Sigmoid colon (tissue), 7 donors: ENCODE measurements around the gene AQP5. TPM values are rescaled to one million over a fixed set of nuclear protein-coding genes. Genes with fewer than 3 reads are reported as not detected.

ENCODE experiments used
- DNase-seq: peaks from one replicate; pipeline ENCODE4 v3.0.0-alpha.2; 2019
- H3K27ac ChIP-seq, 4 donors: fragments of 200-600 bp; sonication (generic); one replicate each; pipeline ENCODE4 v1.5.1; 2016 to 2019; ENCODE audit warnings: mild to moderate bottlenecking in 1 of 4
- H3K27me3 ChIP-seq, 3 donors: fragments of 200-600 bp; sonication (generic); one replicate each; pipeline ENCODE4 v1.5.1; 2019; ENCODE audit warnings: mild to moderate bottlenecking in 1 of 3
- H3K36me3 ChIP-seq, 4 donors: fragments of 200-600 bp; sonication (generic); one replicate each; pipeline ENCODE4 v1.5.1; 2016 to 2019
- H3K4me1 ChIP-seq, 4 donors: fragments of 200-600 bp; sonication (generic); one replicate each; pipeline ENCODE4 v1.5.1; 2017 to 2019
- H3K4me3 ChIP-seq, 4 donors: fragments of 200-600 bp; sonication (generic); one replicate each; pipeline ENCODE4 v1.5.1; 2017 to 2019; ENCODE audit warnings: mild to moderate bottlenecking in 2 of 4, moderate library complexity in 1 of 4
- H3K9me3 ChIP-seq, 4 donors: fragments of 200-600 bp in 3 of 4; sonication (generic) in 3 of 4; one replicate each; pipeline versions ENCODE4 v1.5.1 to v1.6.1; 2013 to 2019
- EP300 ChIP-seq, 4 donors: sonication (generic); formaldehyde crosslinking; IDR thresholded peaks; one replicate each; pipeline ENCODE4 v1.6.1; 2017; ENCODE audit warnings: antibody characterized with exemption in 4 of 4
- POLR2A ChIP-seq, 2 donors: fragments of 450-650 bp; IDR thresholded peaks; one replicate each; pipeline ENCODE4 v1.6.1; 2016; ENCODE audit warnings: antibody characterized with exemption in 2 of 2, mild to moderate bottlenecking in 2 of 2, moderate library complexity in 2 of 2
- POLR2AphosphoS5 ChIP-seq, 4 donors: sonication (generic); formaldehyde crosslinking; IDR thresholded peaks; one replicate each; pipeline ENCODE4 v1.6.1; 2017; ENCODE audit warnings: antibody characterized with exemption in 4 of 4
- WGBS, 2 donors: extraction: QIAGEN DNeasy Blood & Tissue Kit; methylation state at CpG; one replicate each; pipeline ENCODE4 v1.1.7; 2013; 5-methylcytosine and 5-hydroxymethylcytosine counted together
- intact Hi-C: fragments of 100-400 bp; cut with DNase I; formaldehyde crosslinking; loops from one replicate; pipeline ENCODE4 v1.15.1; 2023
- polyA plus RNA-seq, 3 donors: library from polyadenylated mRNA; stranded (reverse); fragments of 200-250 nt; gene quantifications; one replicate each; pipeline ENCODE4 v1.2.3, GENCODE V29; 2013
- total RNA-seq, 4 donors: library from RNA; depleted of rRNA; stranded (reverse); fragments of >200 nt; gene quantifications; one replicate each; pipeline ENCODE4 v1.1.0, GENCODE V29; 2016
- TF ChIP-seq, protein P1 (sequence below), 4 experiments: fragments of 450-650 bp in 3 of 4; fragments of 200-600 bp in 1 of 4; IDR thresholded peaks; one replicate each; pipeline ENCODE4 v1.5.1; 2016 to 2019; ENCODE audit warnings: antibody characterized with exemption in 4 of 4, mild to moderate bottlenecking in 3 of 4, moderate library complexity in 2 of 4
- donor health status: healthy with polysubstance abuse.
- donor health status: Bipolar disorder and iron deficiency.
- donor health status: healthy.

AQP5 gene
- total and polyA plus RNA-seq, 7 donors = 0.09 TPM; not detected in 6

GRCh38 chr12:49970658-49971057 is 9.0 kb downstream of the AQP5 start:
- H3K4me3 ChIP-seq = no peak overlapping the region

GRCh38 chr12:49971141-49971540 is 9.5 kb downstream of the AQP5 start:
- 67 to 88% methylated on average over 6 of the region's 6 CpGs for WGBS, 2 donors

More at GRCh38 chr12:49970658-49971057, 9.0 kb downstream of the AQP5 start:
- Histone ChIP-seq H3K9me3 (no peaks in the 10 kb centered on the region), H3K27me3 (peaks cover 0 to 10% (median 0%) of the 10 kb centered on the region in 3 donors), H3K27ac (no peak overlapping the region), H3K4me1 (peaks cover 0 to 31% (median 24%) of the 10 kb centered on the region in 4 donors), H3K36me3 (no peaks in the 10 kb centered on the region)
- TF ChIP-seq EP300 (IDR thresholded peaks at IDR 0.05) = no peak
- no peak for TF ChIP-seq POLR2AphosphoS5 (IDR thresholded peaks at IDR 0.05)
- TF ChIP-seq, protein P1, sequence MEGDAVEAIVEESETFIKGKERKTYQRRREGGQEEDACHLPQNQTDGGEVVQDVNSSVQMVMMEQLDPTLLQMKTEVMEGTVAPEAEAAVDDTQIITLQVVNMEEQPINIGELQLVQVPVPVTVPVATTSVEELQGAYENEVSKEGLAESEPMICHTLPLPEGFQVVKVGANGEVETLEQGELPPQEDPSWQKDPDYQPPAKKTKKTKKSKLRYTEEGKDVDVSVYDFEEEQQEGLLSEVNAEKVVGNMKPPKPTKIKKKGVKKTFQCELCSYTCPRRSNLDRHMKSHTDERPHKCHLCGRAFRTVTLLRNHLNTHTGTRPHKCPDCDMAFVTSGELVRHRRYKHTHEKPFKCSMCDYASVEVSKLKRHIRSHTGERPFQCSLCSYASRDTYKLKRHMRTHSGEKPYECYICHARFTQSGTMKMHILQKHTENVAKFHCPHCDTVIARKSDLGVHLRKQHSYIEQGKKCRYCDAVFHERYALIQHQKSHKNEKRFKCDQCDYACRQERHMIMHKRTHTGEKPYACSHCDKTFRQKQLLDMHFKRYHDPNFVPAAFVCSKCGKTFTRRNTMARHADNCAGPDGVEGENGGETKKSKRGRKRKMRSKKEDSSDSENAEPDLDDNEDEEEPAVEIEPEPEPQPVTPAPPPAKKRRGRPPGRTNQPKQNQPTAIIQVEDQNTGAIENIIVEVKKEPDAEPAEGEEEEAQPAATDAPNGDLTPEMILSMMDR (IDR thresholded peaks at IDR 0.05) = no peak
- TF ChIP-seq POLR2A (IDR thresholded peaks at IDR 0.05) = no peak
- intact Hi-C loops = no loop called here
- peak; percentile 50 for DNase-seq
- 55 to 77% methylated on average over 10 of the region's 10 CpGs for WGBS, 2 donors

DNA sequence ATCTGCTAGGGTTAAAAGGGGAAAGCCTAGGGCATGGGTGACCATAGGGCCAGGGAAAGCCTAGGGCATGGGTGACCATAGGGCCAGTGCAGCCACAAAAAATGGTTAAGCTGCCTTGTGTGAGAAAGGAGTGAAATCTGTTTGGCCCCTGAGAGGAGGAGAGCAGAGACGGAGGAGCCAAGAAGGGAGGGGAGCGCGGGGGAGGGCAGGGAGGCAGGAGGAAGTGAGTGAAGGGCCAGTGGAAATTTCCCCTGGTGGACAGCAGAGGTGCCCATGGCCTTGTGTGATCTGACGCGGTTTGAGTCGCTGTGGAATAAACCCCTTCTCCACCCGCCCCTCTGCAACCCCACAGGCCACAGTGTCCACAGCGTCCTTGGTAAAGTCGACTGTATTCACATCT is 10.5 kb downstream of the AQP5 start:
- H3K27ac ChIP-seq = no peak overlapping the region
- no peaks in the 10 kb centered on the region for H3K36me3 ChIP-seq
- no peak for TF ChIP-seq POLR2AphosphoS5 (IDR thresholded peaks at IDR 0.05)
- no peak for TF ChIP-seq EP300 (IDR thresholded peaks at IDR 0.05)
- no peak for TF ChIP-seq POLR2A (IDR thresholded peaks at IDR 0.05)
- TF ChIP-seq, protein P1 (IDR thresholded peaks at IDR 0.05) = no peak
- no peaks in the 10 kb centered on the region for H3K9me3 ChIP-seq
- peak; percentile 63 for DNase-seq
- WGBS, 2 donors = 87 to 88% methylated on average over 9 of the region's 9 CpGs
- H3K4me3 ChIP-seq = no peak overlapping the region
- peaks cover 0 to 27% (median 22%) of the 10 kb centered on the region in 4 donors for H3K4me1 ChIP-seq
- intact Hi-C loops = no loop called here
- peaks cover 0 to 10% (median 0%) of the 10 kb centered on the region in 3 donors for H3K27me3 ChIP-seq

More at GRCh38 chr12:49971141-49971540, 9.5 kb downstream of the AQP5 start:
- Histone ChIP-seq H3K36me3 (no peaks in the 10 kb centered on the region), H3K27ac (no peak overlapping the region), H3K9me3 (no peaks in the 10 kb centered on the region), H3K4me3 (no peak overlapping the region), H3K4me1 (peaks cover 0 to 31% (median 24%) of the 10 kb centered on the region in 4 donors), H3K27me3 (peaks cover 0 to 10% (median 0%) of the 10 kb centered on the region in 3 donors)
- TF ChIP-seq EP300 (IDR thresholded peaks at IDR 0.05) (no peak), POLR2AphosphoS5 (IDR thresholded peaks at IDR 0.05) (no peak), POLR2A (IDR thresholded peaks at IDR 0.05) (no peak)
- TF ChIP-seq, protein P1 (IDR thresholded peaks at IDR 0.05) = no peak
- intact Hi-C loops = no loop called here
- DNase-seq = peak; percentile 28

DNA sequence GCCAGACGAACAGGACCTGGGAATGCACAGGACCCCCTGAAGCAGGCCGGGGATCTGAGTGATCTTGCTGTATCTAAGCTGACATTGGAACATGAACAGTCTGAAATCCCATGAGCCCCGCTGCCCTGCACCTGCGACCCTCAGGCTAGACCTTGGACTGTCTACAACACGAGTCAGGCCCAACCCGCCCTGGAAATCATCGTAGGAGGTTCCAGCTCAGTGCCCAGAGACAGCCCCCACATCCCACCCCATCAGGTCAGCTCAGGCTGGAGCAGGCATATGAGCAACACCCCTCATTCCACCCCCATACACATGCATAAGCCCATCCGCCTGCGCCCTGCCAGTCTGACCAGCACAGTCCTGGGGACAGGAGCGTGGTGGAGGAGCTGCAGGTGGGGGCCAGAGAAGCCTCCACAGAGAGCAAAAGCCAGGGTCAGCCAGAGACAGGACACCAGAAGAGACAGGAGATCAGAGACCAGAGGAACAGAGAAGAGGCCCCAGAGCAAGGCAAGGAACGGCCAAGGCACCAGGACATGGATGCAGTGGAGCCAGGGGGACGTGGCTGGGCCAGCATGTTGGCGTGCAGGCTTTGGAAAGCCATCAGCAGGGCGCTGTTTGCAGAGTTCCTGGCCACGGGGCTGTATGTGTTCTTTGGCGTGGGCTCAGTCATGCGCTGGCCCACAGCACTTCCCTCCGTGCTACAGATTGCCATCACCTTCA is 11.1 kb downstream of the AQP5 start, which contains the start of gene AQP6:
Gene AQP6, plus strand, starts transcription at position 307 of the 720 bp plus-strand sequence. Its CDS starts 227 bp downstream, at position 534.
- TF ChIP-seq, protein P1 (IDR thresholded peaks at IDR 0.05) = no peak
- TF ChIP-seq POLR2AphosphoS5 (IDR thresholded peaks at IDR 0.05) (no peak), EP300 (IDR thresholded peaks at IDR 0.05) (no peak), POLR2A (IDR thresholded peaks at IDR 0.05) (no peak)
- intact Hi-C loops = no loop called here
- H3K36me3 ChIP-seq = no peaks in the 10 kb centered on the region
- peaks cover 0 to 10% (median 0%) of the 10 kb centered on the region in 3 donors for H3K27me3 ChIP-seq
- no peak within 1 kb of the TSS for H3K27ac ChIP-seq
- peaks cover 0 to 20% (median 15%) of the 10 kb centered on the region in 4 donors for H3K4me1 ChIP-seq
- WGBS, 2 donors = 79 to 87% methylated on average over 18 of the region's 18 CpGs
- H3K9me3 ChIP-seq = no peaks in the 10 kb centered on the region
- no peak within 1 kb of the TSS for H3K4me3 ChIP-seq
- peak; percentile 60 for DNase-seq
